Spinal cord (tissue), 10 donors: ENCODE results near the gene AFAP1L1. TPM values are rescaled to one million over a fixed set of nuclear protein-coding genes. Genes with fewer than 3 reads are reported as not detected.

Experiments used
- DNase-seq, 6 donors: peaks; one replicate each; pipeline versions ENCODE4 v3.0.0 to v3.0.0-alpha.2; 2013 to 2015; ENCODE audit warnings: low spot score in 6 of 6, low read depth in 4 of 6
- H3K27ac ChIP-seq: one replicate; pipeline ENCODE4 v1.5.1; 2013; ENCODE audit warnings: low read depth, low read length, control low read depth
- H3K27me3 ChIP-seq: one replicate; pipeline ENCODE4 v1.6.1; 2013; ENCODE audit warnings: low read length; ENCODE audit not compliant: control insufficient read depth, insufficient read depth
- H3K36me3 ChIP-seq: one replicate; pipeline ENCODE4 v1.6.1; 2013; ENCODE audit warnings: low read length; ENCODE audit not compliant: control insufficient read depth, insufficient read depth
- H3K4me1 ChIP-seq: one replicate; pipeline ENCODE4 v1.6.1; 2013; ENCODE audit warnings: low read length; ENCODE audit not compliant: control insufficient read depth, insufficient read depth
- H3K4me3 ChIP-seq: one replicate; pipeline ENCODE4 v1.5.1; 2013; ENCODE audit warnings: low read depth, low read length, control low read depth
- H3K9me3 ChIP-seq: one replicate; pipeline ENCODE4 v1.6.1; 2013; ENCODE audit warnings: low read length; ENCODE audit not compliant: control insufficient read depth, insufficient read depth
- WGBS: methylation state at CpG from one replicate; pipeline ENCODE4 v1.1.5; 2013; ENCODE audit warnings: missing lambda C conversion rate; ENCODE audit not compliant: insufficient coverage; 5-methylcytosine and 5-hydroxymethylcytosine counted together
- polyA plus RNA-seq, 2 donors: library from polyadenylated mRNA; unstranded; fragments of 120-200 nt; gene quantifications; one replicate each; pipeline ENCODE4 v1.2.1, GENCODE V29; 2013; ENCODE audit not compliant: insufficient read length in 2 of 2
- total RNA-seq, 2 donors: library from RNA; depleted of rRNA in 1 of 2; stranded (reverse); fragments of 120-200 nt in 1 of 2; fragments of >200 nt in 1 of 2; gene quantifications; one replicate each; pipeline versions ENCODE4 v1.2.3 to v1.2.4, GENCODE V29; 2013 to 2014
- donor health status: healthy.

The AFAP1L1 gene
- total and polyA plus RNA-seq, 4 donors = 10.8 to 48.6 (median 15.5) TPM

DNA sequence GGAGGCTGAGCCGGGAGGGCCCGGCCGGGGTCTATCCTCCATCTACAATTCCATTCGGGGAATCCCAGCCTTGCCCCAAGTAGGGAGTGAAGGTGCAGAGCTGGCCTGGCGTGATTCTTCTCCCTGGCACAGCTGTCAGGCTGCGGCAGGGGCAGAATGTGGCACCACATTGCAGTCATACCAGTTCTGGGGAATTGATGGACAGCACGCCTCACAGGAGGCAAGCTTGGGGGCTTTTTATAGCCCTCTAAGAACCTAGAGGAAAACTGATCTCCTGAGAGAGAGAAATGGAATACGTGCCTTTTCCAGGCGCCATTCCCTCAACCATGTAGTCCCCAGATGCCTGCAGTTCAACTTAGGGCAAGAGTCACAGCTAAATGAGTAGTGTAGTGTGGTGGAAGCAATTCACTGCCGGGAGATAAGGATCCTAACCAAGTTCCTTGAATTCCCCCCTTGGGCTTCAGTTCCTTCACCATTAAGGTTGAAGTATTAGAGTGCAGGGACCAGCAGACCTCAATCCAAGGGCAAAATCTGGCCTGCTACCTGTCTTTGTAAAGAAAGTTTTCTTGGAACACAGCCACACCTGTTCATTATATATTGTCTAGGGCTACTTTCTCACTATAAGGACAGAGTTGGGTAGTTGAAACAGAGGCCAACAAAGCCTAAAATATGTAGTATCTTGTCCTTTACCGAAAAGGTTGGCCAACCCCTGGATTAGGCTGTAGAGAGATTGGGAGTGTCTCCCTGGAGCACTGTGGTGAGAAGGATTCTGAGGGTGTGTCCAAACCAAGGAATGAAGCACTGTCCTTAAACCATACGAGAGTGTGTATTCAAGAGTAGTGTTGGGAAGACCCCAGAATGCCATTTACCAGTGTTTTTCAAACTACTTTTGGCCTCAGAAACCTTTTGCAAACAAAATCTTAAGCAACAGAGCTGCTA lies 10.6 kb downstream of the AFAP1L1 start:
- 87% methylated on average over 5 of the region's 12 CpGs for WGBS
- Histone ChIP-seq H3K27me3 (no peaks in the 10 kb centered on the region), H3K9me3 (no peaks in the 10 kb centered on the region), H3K4me1 (no peaks in the 10 kb centered on the region), H3K27ac (no peak overlapping the region), H3K36me3 (no peaks in the 10 kb centered on the region), H3K4me3 (no peak overlapping the region)
- no peak for DNase-seq

DNA sequence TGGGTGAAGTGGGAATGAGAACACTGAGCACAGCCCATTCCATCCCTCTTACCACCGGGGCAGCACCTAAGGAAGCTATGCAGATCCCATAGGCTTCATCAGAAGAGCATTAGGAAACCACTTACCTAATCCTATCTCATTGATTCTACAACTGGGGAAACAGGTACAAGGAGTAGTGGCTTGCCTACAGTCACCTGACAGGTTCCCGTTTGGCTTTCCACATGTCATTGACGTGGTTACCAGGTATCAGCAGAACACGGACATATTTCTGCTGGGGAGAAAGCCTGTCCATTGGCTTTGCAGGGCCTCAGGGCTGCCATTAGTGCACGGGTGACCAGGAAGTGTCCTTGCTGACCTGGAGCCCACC lies 11.3 kb downstream of the AFAP1L1 start:
- no peak overlapping the region for H3K27ac ChIP-seq
- DNase-seq = no peak

DNA sequence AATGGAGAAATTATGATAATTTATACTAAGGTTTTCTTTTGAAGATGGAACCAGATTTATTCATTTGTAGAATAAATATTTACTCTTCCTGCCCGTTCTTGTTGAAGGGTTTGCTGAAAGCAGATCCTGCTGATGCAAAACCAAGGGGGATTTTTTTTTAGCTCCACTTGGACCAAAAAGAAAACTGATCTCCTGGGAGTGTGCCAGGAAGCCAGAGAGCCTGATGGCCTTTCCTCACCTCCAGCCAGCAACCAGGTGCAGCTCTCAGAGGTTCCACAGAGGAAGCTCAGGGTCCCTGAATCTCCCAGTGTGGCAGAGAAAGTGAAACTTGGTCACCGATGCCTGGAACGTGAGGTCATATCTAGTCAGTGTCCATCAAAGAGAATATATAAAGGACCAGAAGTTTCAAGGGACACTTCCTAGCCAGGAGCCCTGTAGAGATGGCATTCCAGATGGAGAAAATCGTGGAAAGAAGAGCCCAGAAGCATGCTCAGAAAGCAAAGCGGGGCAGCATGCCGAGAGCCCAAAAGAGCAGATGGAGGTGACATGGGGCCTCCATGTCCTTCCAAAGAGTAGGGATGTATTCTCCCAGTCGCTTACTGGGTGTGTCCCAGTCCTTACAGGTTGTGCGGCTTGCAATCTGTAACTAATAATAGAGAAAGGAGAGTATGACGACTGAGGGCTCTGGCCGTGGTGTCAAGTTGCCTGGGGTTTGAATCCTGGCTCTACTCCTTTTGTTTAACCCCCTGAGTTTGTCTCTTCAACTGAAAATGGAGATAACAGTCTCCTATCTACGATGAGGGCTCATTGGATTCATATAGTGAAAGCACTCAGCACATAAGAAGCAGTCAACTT lies 12.2 kb downstream of the AFAP1L1 start:
- no peak for DNase-seq
- Histone ChIP-seq H3K9me3 (no peaks in the 10 kb centered on the region), H3K27ac (peak overlapping the region; percentile 36), H3K27me3 (no peaks in the 10 kb centered on the region), H3K4me3 (no peak overlapping the region), H3K4me1 (peaks cover 4% of the 10 kb centered on the region), H3K36me3 (no peaks in the 10 kb centered on the region)
- 89% methylated on average over 6 of the region's 11 CpGs for WGBS

More for the DNA sequence above, 11.3 kb downstream of the AFAP1L1 start:
- Histone ChIP-seq H3K4me3 (no peak overlapping the region), H3K4me1 (no peaks in the 10 kb centered on the region), H3K36me3 (no peaks in the 10 kb centered on the region), H3K27me3 (no peaks in the 10 kb centered on the region), H3K9me3 (no peaks in the 10 kb centered on the region)
- WGBS = 91% methylated on average over 4 of the region's 5 CpGs

DNA sequence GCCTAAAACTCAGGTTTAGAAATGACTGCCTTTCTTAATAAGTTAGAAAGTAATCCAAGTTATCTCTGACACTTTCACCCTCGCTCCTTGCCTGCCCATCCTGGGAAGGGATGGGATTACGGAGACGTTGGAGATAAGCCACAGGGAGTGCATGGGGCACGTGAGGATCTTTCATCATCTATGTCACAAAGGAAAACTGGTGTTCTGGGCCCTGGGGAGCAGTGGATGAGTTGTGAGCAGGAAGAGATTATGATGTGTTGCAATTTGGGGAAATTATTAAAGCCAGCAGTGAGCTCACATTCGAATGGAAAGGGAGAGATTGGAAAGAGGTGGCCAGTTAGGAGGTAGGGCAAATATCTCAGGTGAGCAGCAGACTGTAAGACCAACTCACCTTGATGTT lies 12.8 kb downstream of the AFAP1L1 start:
- no peak for DNase-seq
- Histone ChIP-seq H3K27me3 (no peaks in the 10 kb centered on the region), H3K4me1 (peaks cover 4% of the 10 kb centered on the region), H3K27ac (peak overlapping the region; percentile 36), H3K36me3 (no peaks in the 10 kb centered on the region), H3K9me3 (no peaks in the 10 kb centered on the region), H3K4me3 (no peak overlapping the region)
- WGBS = 67% methylated on average over 5 of the region's 5 CpGs

DNA sequence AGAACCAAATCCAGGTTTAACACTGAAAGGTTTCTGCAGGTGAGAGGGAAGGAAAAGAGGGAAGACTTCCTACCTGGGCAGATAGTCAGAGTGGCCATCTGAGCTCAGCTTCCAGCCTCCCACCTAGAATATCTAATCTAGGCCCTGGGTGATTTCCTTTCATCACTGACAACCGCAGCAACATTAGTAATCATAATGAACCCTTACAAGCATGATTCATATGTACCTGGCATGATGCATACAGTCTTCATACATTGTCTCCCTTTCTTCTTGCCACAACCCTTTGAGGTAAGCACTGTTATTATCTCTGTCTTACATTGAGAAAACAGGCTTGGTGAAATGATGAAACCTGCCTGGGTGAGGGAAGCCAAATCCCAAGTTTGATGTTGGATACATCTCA lies 13.5 kb downstream of the AFAP1L1 start:
- WGBS = 86% methylated on average over 1 of the region's 1 CpG
- no peaks in the 10 kb centered on the region for H3K36me3 ChIP-seq
- no peak overlapping the region for H3K27ac ChIP-seq
- no peaks in the 10 kb centered on the region for H3K27me3 ChIP-seq
- DNase-seq = no peak
- no peak overlapping the region for H3K4me3 ChIP-seq
- H3K4me1 ChIP-seq = peaks cover 6% of the 10 kb centered on the region
- no peaks in the 10 kb centered on the region for H3K9me3 ChIP-seq

DNA sequence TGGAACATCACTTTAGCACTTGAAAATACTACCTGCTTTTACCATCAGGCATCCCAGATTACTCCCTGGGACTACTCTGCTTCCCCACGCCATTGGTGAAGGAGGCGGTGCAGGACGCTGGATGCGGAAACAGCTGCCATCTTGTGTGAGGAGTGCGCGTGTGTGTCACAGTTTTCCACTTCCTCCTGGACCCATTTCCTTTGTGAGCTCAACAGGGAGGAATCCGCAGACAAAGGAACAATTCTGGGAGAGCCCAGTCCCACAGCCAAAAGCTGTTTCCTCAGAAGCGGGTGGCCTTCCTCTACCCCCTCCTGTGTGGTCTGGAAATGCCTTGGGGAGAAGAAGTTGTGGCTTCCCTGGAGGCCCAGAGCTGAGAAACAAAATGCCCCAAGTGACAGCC lies 16.8 kb downstream of the AFAP1L1 start:
- H3K4me1 ChIP-seq = peaks cover 6% of the 10 kb centered on the region
- H3K27me3 ChIP-seq = no peaks in the 10 kb centered on the region
- H3K27ac ChIP-seq = peak overlapping the region; percentile 58
- no peaks in the 10 kb centered on the region for H3K9me3 ChIP-seq
- 95% methylated on average over 6 of the region's 8 CpGs for WGBS
- no peaks in the 10 kb centered on the region for H3K36me3 ChIP-seq
- no peak overlapping the region for H3K4me3 ChIP-seq
- no peak for DNase-seq

DNA sequence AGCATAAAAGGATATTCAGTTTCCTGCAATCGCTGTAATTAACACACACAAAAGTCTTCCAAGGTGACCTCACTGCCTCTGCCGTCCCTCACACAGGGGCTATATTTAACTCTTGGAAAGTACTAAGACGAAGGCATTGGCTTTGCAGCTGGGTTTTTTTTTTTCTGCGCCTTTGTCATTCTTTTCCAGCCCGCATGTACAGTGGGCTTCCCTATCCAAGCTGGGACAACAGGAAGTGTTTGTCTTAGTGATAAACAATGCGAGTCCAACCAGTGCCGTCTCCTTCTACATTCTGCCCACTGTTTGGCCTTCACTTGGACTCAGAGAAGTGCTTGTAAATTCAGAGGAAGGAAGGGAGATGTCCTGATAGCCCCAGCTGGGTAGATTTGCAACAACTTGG lies 17.6 kb downstream of the AFAP1L1 start:
- Histone ChIP-seq H3K4me3 (no peak overlapping the region), H3K36me3 (no peaks in the 10 kb centered on the region), H3K4me1 (peaks cover 6% of the 10 kb centered on the region), H3K27ac (peak overlapping the region; percentile 58), H3K9me3 (no peaks in the 10 kb centered on the region), H3K27me3 (no peaks in the 10 kb centered on the region)
- 29% methylated on average over 4 of the region's 7 CpGs for WGBS
- DNase-seq = peak in 1 of 6 donors; percentile 20

DNA sequence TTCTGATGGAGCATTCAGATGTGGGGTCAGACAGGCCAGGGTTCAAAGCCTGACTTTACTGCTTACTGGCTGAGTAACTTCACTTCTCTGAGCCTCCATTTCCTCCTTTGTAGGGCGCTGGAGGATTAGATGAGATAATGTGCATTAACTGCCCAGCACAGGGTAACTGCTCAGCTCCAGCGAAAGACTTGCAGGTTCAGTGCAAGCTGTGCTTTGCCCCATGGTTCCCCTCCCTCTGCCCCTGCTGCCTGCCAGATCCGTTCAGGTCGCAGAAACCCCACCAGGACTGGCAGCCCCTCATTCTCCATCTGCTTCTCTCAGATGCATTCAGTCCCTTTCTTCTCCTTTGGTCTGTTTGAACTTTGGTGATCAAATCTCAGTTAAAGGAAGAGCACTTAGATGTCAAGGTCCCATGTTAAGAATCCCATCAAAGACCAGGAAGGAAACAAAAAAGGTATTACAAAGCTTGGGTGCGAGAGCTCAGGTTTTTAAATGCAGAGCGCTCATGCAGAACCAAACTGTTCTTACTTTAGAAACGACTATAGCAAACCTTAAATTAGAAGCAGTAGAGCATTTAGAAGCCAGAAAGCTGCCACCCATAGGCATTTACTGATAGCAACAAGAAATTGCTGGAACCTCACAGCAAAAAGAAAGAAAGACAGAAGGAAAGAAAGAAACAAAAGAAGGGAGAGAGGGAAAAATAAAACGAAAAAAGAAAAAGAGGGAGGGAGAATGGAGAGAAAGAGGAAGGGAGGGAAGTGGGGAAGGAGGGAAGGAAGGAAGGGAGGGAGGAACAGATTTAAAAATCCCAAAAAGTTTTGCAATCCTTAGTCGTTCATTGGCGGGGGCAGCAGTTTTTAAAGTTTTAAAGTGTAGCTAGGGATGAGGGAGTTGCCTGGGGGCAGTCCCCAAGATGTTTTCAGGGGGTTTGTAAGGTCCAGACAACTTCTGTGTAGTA lies 23.5 kb downstream of the AFAP1L1 start:
- Histone ChIP-seq H3K4me3 (no peak overlapping the region), H3K9me3 (no peaks in the 10 kb centered on the region), H3K27me3 (no peaks in the 10 kb centered on the region), H3K4me1 (peaks cover 10% of the 10 kb centered on the region), H3K27ac (no peak overlapping the region), H3K36me3 (no peaks in the 10 kb centered on the region)
- WGBS = 55% methylated on average over 6 of the region's 10 CpGs
- no peak for DNase-seq
